Fibroblast of upper back skin (primary cell): ENCODE data around the gene MRPL52.
"Not testable (repeated sequence)": the region's sequence is repeated elsewhere in the genome, so short reads cannot be mapped to it uniquely, and the experiment has no call there.

ENCODE experiments used
- DNase-seq: peaks from one replicate; pipeline ENCODE4 v3.0.0-alpha.2; 2013

Gene MRPL52

DNA sequence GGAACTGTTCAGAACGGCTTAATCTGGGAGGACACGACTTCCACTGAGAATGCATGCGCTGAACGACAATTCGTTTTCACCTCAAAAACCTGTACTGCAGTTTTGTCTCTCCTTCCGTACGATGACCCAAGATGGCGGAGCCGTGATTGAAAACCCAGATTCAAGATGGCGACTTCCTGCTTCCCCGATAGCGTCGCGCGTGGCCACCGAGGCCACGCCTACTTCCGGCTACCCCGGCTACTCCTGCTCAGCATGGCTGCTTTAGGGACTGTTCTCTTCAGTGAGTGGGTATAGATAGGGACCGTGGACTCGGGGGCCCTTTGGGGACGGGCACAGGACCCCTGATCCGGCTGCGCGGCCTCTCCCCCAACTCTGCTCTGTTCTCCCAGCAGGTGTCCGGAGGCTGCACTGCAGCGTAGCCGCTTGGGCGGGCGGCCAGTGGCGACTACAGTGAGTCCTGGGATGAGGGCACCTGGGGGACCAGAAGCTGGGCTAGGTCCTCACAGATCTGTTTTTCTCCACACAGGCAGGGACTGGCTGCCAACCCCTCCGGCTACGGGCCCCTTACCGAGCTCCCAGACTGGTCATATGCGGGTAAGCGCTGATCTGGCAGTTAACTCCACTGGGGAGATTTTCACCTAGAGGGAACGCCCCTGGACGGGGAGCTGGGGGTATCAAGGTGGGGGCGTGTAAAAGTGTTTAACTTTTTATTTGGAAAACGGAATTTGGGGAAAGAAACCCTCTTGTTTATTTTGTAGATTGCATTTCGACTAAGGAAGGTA lies at the start of gene MRPL52:
Gene MRPL52, plus strand, starts transcription at position 227 of the 782 bp plus-strand sequence. Its CDS starts 26 bp downstream, at position 253.
- peak; percentile 88 for DNase-seq

- DNase-seq = no peak
Observed at GRCh38 chr14:22780105-22780679, 49.5 kb upstream of the MRPL52 start.

GRCh38 chr14:22780941-22781300 lies 48.8 kb upstream of the MRPL52 start:
- DNase-seq = no peak

- peak; percentile 32 for DNase-seq
Observed at GRCh38 chr14:22781301-22781991, 48.2 kb upstream of the MRPL52 start.

GRCh38 chr14:22786685-22787084 lies 43.0 kb upstream of the MRPL52 start:
- DNase-seq = no peak

- DNase-seq = peak; percentile 55
Observed at GRCh38 chr14:22791301-22791700, 38.4 kb upstream of the MRPL52 start.

GRCh38 chr14:22792158-22792557 lies 37.5 kb upstream of the MRPL52 start:
- DNase-seq = no peak

- not testable (repeated sequence) for DNase-seq
Observed at GRCh38 chr14:22793550-22793949, 36.1 kb upstream of the MRPL52 start.

DNA sequence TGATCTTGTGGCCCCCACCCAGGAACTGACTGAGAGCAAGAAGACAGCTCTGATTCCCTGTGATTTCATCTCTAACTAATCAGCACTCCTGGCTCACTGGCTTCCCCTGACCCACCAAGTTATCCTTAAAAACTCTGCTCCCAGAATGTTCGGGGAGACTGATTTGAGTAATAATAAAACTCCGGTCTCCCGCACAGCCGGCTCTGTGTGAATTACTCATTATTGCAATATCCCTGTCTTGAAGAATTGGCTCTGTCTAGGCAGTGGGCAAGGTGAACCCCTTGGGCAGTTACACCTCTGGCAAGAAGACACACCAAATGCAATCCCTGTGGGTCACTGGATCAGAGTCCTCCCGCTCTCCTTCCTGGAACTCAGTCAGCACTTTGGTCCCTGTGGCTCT lies 35.7 kb upstream of the MRPL52 start:
- no peak for DNase-seq

DNA sequence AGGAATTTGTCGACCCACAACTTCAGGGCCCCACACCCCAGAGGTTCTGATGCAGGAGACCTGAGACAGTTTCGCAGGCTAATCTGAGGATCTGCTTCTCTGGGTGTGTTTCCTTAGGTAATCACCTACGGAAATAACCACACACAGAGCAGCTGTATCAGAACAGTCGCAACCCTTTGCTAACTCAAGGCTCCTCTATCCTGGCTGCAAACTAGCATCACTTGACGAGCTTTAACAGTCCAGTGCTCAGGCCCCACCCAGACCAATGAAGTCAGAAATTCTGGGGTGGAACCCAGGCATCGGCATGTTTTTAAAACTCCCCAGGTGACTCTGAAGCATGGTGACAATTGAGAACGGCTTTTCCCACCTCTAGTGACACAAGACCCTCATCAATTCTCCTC lies 35.1 kb upstream of the MRPL52 start:
- DNase-seq = no peak

GRCh38 chr14:22796087-22796707 lies 33.5 kb upstream of the MRPL52 start:
- DNase-seq = no peak

GRCh38 chr14:22797017-22797917 lies 32.4 kb upstream of the MRPL52 start:
- no peak for DNase-seq

DNA sequence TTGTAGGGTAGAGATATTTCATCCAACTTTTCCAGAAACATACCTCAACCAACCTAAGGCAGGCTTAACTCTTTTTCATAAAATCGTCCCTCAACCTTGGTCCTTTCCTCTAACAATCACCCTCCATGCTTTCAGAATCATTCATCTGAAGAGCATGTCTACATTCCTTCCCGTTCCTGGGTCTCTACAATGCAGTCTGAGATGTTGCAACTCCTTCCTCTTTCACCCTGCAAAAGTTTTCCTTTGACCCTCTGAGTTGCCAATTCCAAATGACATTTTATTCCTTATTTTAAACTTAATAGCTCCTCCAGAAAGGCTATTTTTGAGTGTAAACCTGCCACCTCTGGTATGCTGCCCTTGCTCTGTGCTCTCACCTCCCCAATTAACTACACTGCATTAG lies 31.2 kb upstream of the MRPL52 start:
- no peak for DNase-seq

DNA sequence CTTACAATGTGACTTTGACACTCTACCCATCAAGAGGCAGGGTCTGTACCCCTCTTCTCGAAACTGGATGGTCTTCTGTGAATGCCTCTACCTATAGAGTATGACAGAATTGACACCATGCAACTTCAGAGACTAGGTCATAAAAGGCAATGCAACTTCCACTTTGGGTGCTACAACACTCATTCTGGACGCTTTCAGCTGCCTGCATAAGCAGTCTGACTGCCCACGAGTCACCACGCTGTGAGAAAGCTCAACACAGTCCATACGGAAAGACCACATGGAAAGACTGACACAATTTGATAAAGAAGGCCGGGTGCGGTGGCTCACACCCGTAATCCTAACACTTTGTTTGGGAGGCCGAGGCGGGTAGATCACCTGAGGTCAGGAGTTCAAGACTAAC lies 29.3 kb upstream of the MRPL52 start:
- DNase-seq = no peak

- DNase-seq = no peak
Observed at GRCh38 chr14:22801716-22802115, 28.0 kb upstream of the MRPL52 start.

GRCh38 chr14:22802860-22803686 lies 26.6 kb upstream of the MRPL52 start:
- DNase-seq = no peak

GRCh38 chr14:22803687-22803974 lies 26.1 kb upstream of the MRPL52 start:
- no peak for DNase-seq

- not testable (repeated sequence) for DNase-seq
Observed at GRCh38 chr14:22805235-22805634, 24.5 kb upstream of the MRPL52 start.

GRCh38 chr14:22807432-22808087 lies 22.1 kb upstream of the MRPL52 start:
- DNase-seq = no peak

DNA sequence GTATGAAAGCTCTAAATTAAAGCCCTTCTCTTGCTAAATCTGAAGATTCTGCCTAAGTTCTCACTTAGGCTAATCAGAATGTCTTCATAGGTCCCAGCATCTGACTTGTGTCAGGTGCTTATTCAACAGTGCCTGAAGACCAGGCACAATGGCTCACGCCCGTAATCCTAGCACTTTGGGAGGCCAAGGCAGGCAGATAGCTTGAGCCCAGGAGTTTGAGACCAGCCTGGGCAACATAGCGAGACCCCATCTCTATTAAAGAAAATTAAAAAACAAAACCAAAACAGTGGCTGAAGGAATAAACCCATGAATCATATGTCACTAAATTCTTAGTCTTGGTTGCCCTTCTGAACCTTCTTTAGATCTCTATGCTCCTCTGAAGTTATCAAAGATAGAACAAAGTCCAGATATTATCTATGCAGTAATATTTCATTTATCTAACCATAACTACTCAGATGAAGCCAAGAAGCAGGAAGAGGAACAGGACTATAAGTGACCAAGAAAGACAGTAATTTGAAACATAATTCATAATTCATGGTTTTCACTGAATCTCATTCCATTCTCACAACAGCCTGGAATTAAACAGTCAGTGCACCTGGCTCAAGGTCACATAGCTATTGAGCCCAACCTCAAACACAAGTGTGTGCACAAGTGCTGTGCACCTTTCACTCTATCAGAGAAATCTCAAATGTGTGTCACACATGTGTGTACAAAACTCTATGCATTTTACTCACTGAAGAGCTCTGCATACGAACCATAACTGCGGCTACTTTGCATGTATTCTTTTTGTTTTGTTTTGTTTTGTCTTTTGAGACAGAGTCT lies 21.1 kb upstream of the MRPL52 start:
- DNase-seq = no peak
